GOT3 (cell line): Measurements from ENCODE around the gene DLK2.
"Not testable (repeated sequence)": the region's sequence is repeated elsewhere in the genome, so short reads cannot be mapped to it uniquely, and the experiment has no call there.

Experiments used
- DNase-seq: peaks from one replicate; lab custom pipeline; 2025; ENCODE audit warnings: mixed read lengths; lab: John Stamatoyannopoulos, UW

DLK2 gene

GRCh38 chr6:43455531-43456428, at the start of gene DLK2:
Gene DLK2 (minus strand): TSS chr6:43455548. CDS start chr6:43454825, 723 bp downstream.
- DNase-seq: no peak

- no peak for DNase-seq
These were observed 48.1 kb upstream of the DLK2 start for GRCh38 chr6:43503443-43503842.

- DNase-seq: no peak
These were observed 47.3 kb upstream of the DLK2 start for GRCh38 chr6:43502666-43503065.

- no peak for DNase-seq
These were observed 45.6 kb upstream of the DLK2 start for GRCh38 chr6:43500921-43501320.

GRCh38 chr6:43499028-43499815, 43.9 kb upstream of the DLK2 start:
- no peak for DNase-seq

GRCh38 chr6:43498291-43498690, 42.9 kb upstream of the DLK2 start:
- not testable (repeated sequence) for DNase-seq

GRCh38 chr6:43497689-43498088, 42.3 kb upstream of the DLK2 start:
- DNase-seq: no peak

GRCh38 chr6:43497129-43497396, 41.7 kb upstream of the DLK2 start:
- no peak for DNase-seq

- DNase-seq: no peak
These were observed 41.2 kb upstream of the DLK2 start for GRCh38 chr6:43496370-43497128.

- no peak for DNase-seq
These were observed 40.1 kb upstream of the DLK2 start for GRCh38 chr6:43495409-43495941.

- DNase-seq: no peak
These were observed 39.4 kb upstream of the DLK2 start for GRCh38 chr6:43494766-43495165.

GRCh38 chr6:43494321-43494720, 39.0 kb upstream of the DLK2 start:
- DNase-seq: no peak

- no peak for DNase-seq
These were observed 38.5 kb upstream of the DLK2 start for GRCh38 chr6:43493833-43494232.

GRCh38 chr6:43493230-43493629, 37.9 kb upstream of the DLK2 start:
- no peak for DNase-seq

GRCh38 chr6:43492673-43493072, 37.3 kb upstream of the DLK2 start:
- DNase-seq: no peak

- DNase-seq: no peak
These were observed 36.7 kb upstream of the DLK2 start for GRCh38 chr6:43491750-43492661.

GRCh38 chr6:43490523-43490939, 35.2 kb upstream of the DLK2 start:
- DNase-seq: no peak

- DNase-seq: no peak
These were observed 34.1 kb upstream of the DLK2 start for GRCh38 chr6:43489277-43490072.

- no peak for DNase-seq
These were observed 33.4 kb upstream of the DLK2 start for GRCh38 chr6:43488667-43489276.
